ENCODE data around the gene TOMT.
"Not testable (repeated sequence)": the region's sequence is repeated elsewhere in the genome, so short reads cannot be mapped to it uniquely, and the experiment has no call there.

The TOMT gene

GRCh38 chr11:72150882-72151281, 45.2 kb downstream of the TOMT start:
- Histone ChIP-seq H4K20me1 (ENCODE audit: insufficient read depth, low read length) (no peaks in the 10 kb centered on the region), H3K9ac (ENCODE audit: low read length) (no peak overlapping the region), H3K4me2 (ENCODE audit: low read length) (no peak overlapping the region), H3K36me3 (replicated peaks; ENCODE audit: low read depth, low read length) (no peaks in the 10 kb centered on the region), H3K27me3 (ENCODE audit: low read depth, low read length) (no peaks in the 10 kb centered on the region), H3K27ac (ENCODE audit: low read length) (no peak overlapping the region), H2AFZ (ENCODE audit: low read depth, low read length) (no peak overlapping the region), H3K4me3 (ENCODE audit: low read length) (no peak overlapping the region), H3K4me1 (ENCODE audit: low read length) (no peaks in the 10 kb centered on the region), H3K79me2 (ENCODE audit: low read length) (no peaks in the 10 kb centered on the region), H3K9me3 (ENCODE audit: insufficient read depth, low read length) (no peaks in the 10 kb centered on the region)
- TF ChIP-seq EZH2phosphoT487 (IDR thresholded peaks at IDR 0.05; ENCODE audit: low read depth) (no peak), CTCF (IDR thresholded peaks at IDR 0.05; ENCODE audit: low read depth, low read length) (no peak)

GRCh38 chr11:72153874-72154273, 48.1 kb downstream of the TOMT start:
- H4K20me1 ChIP-seq (ENCODE audit: insufficient read depth, low read length); H3K27ac ChIP-seq (ENCODE audit: low read length); H3K4me3 ChIP-seq (ENCODE audit: low read length); H3K4me2 ChIP-seq (ENCODE audit: low read length); H2AFZ ChIP-seq (ENCODE audit: low read depth, low read length); H3K27me3 ChIP-seq (ENCODE audit: low read depth, low read length); H3K79me2 ChIP-seq (ENCODE audit: low read length); H3K36me3 ChIP-seq (replicated peaks; ENCODE audit: low read depth, low read length); H3K9me3 ChIP-seq (ENCODE audit: insufficient read depth, low read length); H3K9ac ChIP-seq (ENCODE audit: low read length); H3K4me1 ChIP-seq (ENCODE audit: low read length): not testable (repeated sequence)

- no peaks in the 10 kb centered on the region for H3K9me3 ChIP-seq (ENCODE audit: insufficient read depth, low read length)
- H3K4me2 ChIP-seq (ENCODE audit: low read length) = no peak overlapping the region
- H3K27ac ChIP-seq (ENCODE audit: low read length) = no peak overlapping the region
- TF ChIP-seq CTCF (IDR thresholded peaks at IDR 0.05; ENCODE audit: low read depth, low read length) (no peak), EZH2phosphoT487 (IDR thresholded peaks at IDR 0.05; ENCODE audit: low read depth) (no peak)
- H4K20me1 ChIP-seq (ENCODE audit: insufficient read depth, low read length) = no peaks in the 10 kb centered on the region
- no peak overlapping the region; the same call in 1 of the 2 replicates for H2AFZ ChIP-seq (ENCODE audit: low read depth, low read length)
- H3K79me2 ChIP-seq (ENCODE audit: low read length) = no peaks in the 10 kb centered on the region
- H3K4me3 ChIP-seq (ENCODE audit: low read length) = no peak overlapping the region
- no peaks in the 10 kb centered on the region for H3K36me3 ChIP-seq (replicated peaks; ENCODE audit: low read depth, low read length)
- peaks cover 10% of the 10 kb centered on the region for H3K27me3 ChIP-seq (ENCODE audit: low read depth, low read length)
- H3K9ac ChIP-seq (ENCODE audit: low read length) = no peak overlapping the region
- H3K4me1 ChIP-seq (ENCODE audit: low read length) = no peaks in the 10 kb centered on the region
These were observed 49.1 kb downstream of the TOMT start for GRCh38 chr11:72154816-72155215.

- no peaks in the 10 kb centered on the region for H3K79me2 ChIP-seq (ENCODE audit: low read length)
- TF ChIP-seq CTCF (IDR thresholded peaks at IDR 0.05; ENCODE audit: low read depth, low read length) = no peak
- no peak for TF ChIP-seq EZH2phosphoT487 (IDR thresholded peaks at IDR 0.05; ENCODE audit: low read depth)
These were observed 50.0 kb downstream of the TOMT start for GRCh38 chr11:72155751-72156150.

DNA sequence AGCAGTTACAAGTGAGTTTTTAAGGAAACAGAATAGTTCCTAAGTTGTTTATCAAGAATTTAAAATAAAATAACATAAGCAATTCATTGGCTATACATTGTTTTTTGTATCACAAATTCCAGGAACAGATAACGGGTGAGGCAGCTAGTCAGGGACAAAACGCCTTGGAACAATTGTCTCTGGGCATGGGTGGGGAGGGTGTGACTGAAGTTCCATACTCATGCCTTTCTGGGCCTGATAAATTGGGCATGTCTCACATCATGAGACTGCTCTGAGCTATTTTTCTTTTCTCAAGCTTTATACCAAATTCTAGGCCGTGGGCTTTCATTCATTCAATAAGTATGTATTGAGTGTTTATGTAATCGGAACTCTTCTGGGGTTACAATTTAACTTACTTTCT, 51.4 kb downstream of the TOMT start:
- H3K9me3 ChIP-seq (ENCODE audit: insufficient read depth, low read length) = no peaks in the 10 kb centered on the region
- no peaks in the 10 kb centered on the region for H3K4me1 ChIP-seq (ENCODE audit: low read length)
- H2AFZ ChIP-seq (ENCODE audit: low read depth, low read length) = no peak overlapping the region
- no peak overlapping the region for H3K4me3 ChIP-seq (ENCODE audit: low read length)
- no peak overlapping the region for H3K9ac ChIP-seq (ENCODE audit: low read length)
- H3K36me3 ChIP-seq (replicated peaks; ENCODE audit: low read depth, low read length) = no peaks in the 10 kb centered on the region
- H3K27me3 ChIP-seq (ENCODE audit: low read depth, low read length) = peaks cover 22% of the 10 kb centered on the region
- TF ChIP-seq EZH2phosphoT487 (IDR thresholded peaks at IDR 0.05; ENCODE audit: low read depth) = no peak
- no peak for TF ChIP-seq CTCF (IDR thresholded peaks at IDR 0.05; ENCODE audit: low read depth, low read length)
- no peaks in the 10 kb centered on the region for H4K20me1 ChIP-seq (ENCODE audit: insufficient read depth, low read length)
- no peak overlapping the region for H3K4me2 ChIP-seq (ENCODE audit: low read length)
- no peaks in the 10 kb centered on the region for H3K79me2 ChIP-seq (ENCODE audit: low read length)
- no peak overlapping the region for H3K27ac ChIP-seq (ENCODE audit: low read length)

More at GRCh38 chr11:72155751-72156150, 50.0 kb downstream of the TOMT start:
- no peaks in the 10 kb centered on the region for H3K36me3 ChIP-seq (replicated peaks; ENCODE audit: low read depth, low read length)
- no peak overlapping the region for H2AFZ ChIP-seq (ENCODE audit: low read depth, low read length)
- H3K4me2 ChIP-seq (ENCODE audit: low read length) = no peak overlapping the region
- no peaks in the 10 kb centered on the region for H4K20me1 ChIP-seq (ENCODE audit: insufficient read depth, low read length)
- H3K27me3 ChIP-seq (ENCODE audit: low read depth, low read length) = peaks cover 17% of the 10 kb centered on the region
- H3K9ac ChIP-seq (ENCODE audit: low read length) = no peak overlapping the region
- H3K4me3 ChIP-seq (ENCODE audit: low read length) = no peak overlapping the region
- H3K9me3 ChIP-seq (ENCODE audit: insufficient read depth, low read length) = no peaks in the 10 kb centered on the region
- H3K27ac ChIP-seq (ENCODE audit: low read length) = no peak overlapping the region
- no peaks in the 10 kb centered on the region for H3K4me1 ChIP-seq (ENCODE audit: low read length)

Data from OCI-LY3 (cell line).